H9 (cell line): ENCODE data around the gene CXCL12. TPM values are rescaled to one million over a fixed set of nuclear protein-coding genes. Genes with fewer than 3 reads are reported as not detected.
A peak's percentile ranks its signal among the peaks of the same experiment; 100 is the strongest.

Experiments used
- DNase-seq: peaks from one replicate; pipeline ENCODE4 v3.0.0-alpha.2; 2017
- H2AFZ ChIP-seq: one replicate; pipeline ENCODE4 v1.6.1; 2013; ENCODE audit warnings: mild to moderate bottlenecking, low read length, control low read depth, moderate library complexity
- H2AK5ac ChIP-seq: 2 replicates; pipeline ENCODE4 v1.6.1; 2013; ENCODE audit warnings: low read length, control low read depth, mixed read lengths; ENCODE audit not compliant: insufficient read length
- H2BK120ac ChIP-seq: one replicate; pipeline ENCODE4 v1.6.1; 2013; ENCODE audit warnings: low read depth, mild to moderate bottlenecking, low read length, control low read depth, inconsistent platforms; ENCODE audit not compliant: poor library complexity, severe bottlenecking
- H2BK12ac ChIP-seq: 2 replicates; pipeline ENCODE4 v1.6.1; 2013; ENCODE audit warnings: low read length, control low read depth, mixed read lengths, low read depth; ENCODE audit not compliant: insufficient read length
- H2BK15ac ChIP-seq: 2 replicates; pipeline ENCODE4 v1.6.1; 2013; ENCODE audit warnings: low read depth, low read length, control low read depth
- H2BK20ac ChIP-seq: one replicate; pipeline ENCODE4 v1.6.1; 2013; ENCODE audit warnings: low read depth, mild to moderate bottlenecking, low read length, control low read depth, inconsistent platforms; ENCODE audit not compliant: poor library complexity, severe bottlenecking
- H2BK5ac ChIP-seq: 2 replicates; pipeline ENCODE4 v1.6.1; 2013; ENCODE audit warnings: low read length, control low read depth, mixed read lengths; ENCODE audit not compliant: insufficient read length
- H3K14ac ChIP-seq: 2 replicates; pipeline ENCODE4 v1.6.1; 2013; ENCODE audit warnings: low read length, control low read depth; ENCODE audit not compliant: insufficient read depth
- H3K18ac ChIP-seq: 2 replicates; pipeline ENCODE4 v1.6.1; 2013; ENCODE audit warnings: low read depth, mild to moderate bottlenecking, mixed read lengths, low read length, control low read depth; ENCODE audit not compliant: insufficient read length
- H3K23ac ChIP-seq: 2 replicates; pipeline ENCODE4 v1.6.1; 2013; ENCODE audit warnings: low read length, control low read depth, mixed read lengths, low read depth; ENCODE audit not compliant: insufficient read length
- H3K23me2 ChIP-seq: 2 replicates; pipeline ENCODE4 v1.6.1; 2013; ENCODE audit warnings: low read depth, mild to moderate bottlenecking, mixed read lengths, low read length, control low read depth; ENCODE audit not compliant: insufficient read length, poor library complexity, severe bottlenecking
- H3K27ac ChIP-seq: 2 replicates; pipeline ENCODE4 v1.5.1; 2013; ENCODE audit warnings: low read length, control low read depth, mixed read lengths, low read depth; ENCODE audit not compliant: insufficient read length
- H3K27me3 ChIP-seq: 2 replicates; pipeline ENCODE4 v1.6.1; 2013; ENCODE audit warnings: low read length, control low read depth, inconsistent platforms; ENCODE audit not compliant: insufficient read depth
- H3K4ac ChIP-seq: 2 replicates; pipeline ENCODE4 v1.6.1; 2013; ENCODE audit warnings: low read depth, mild to moderate bottlenecking, control low read depth, inconsistent platforms, low read length, moderate library complexity
- H3K4me1 ChIP-seq: 2 replicates; pipeline ENCODE4 v1.6.1; 2013; ENCODE audit warnings: low read length, control low read depth, inconsistent platforms; ENCODE audit not compliant: insufficient read depth
- H3K4me2 ChIP-seq: 2 replicates; pipeline ENCODE4 v1.6.1; 2013; ENCODE audit warnings: low read length, control low read depth, mixed read lengths; ENCODE audit not compliant: insufficient read length, insufficient read depth
- H3K56ac ChIP-seq: 2 replicates; pipeline ENCODE4 v1.6.1; 2013; ENCODE audit warnings: low read depth, mild to moderate bottlenecking, mixed read lengths, low read length, control low read depth; ENCODE audit not compliant: insufficient read length
- H3K79me1 ChIP-seq: 2 replicates; pipeline ENCODE4 v1.6.1; 2013; ENCODE audit warnings: low read depth, mild to moderate bottlenecking, moderate library complexity, low read length, control low read depth, inconsistent platforms; ENCODE audit not compliant: insufficient read depth, poor library complexity, severe bottlenecking
- H3K79me2 ChIP-seq: 2 replicates; pipeline ENCODE4 v1.6.1; 2013; ENCODE audit warnings: low read length, control low read depth, inconsistent platforms; ENCODE audit not compliant: insufficient read depth
- H3K9ac ChIP-seq: 2 replicates; pipeline ENCODE4 v1.6.1; 2013; ENCODE audit warnings: low read length, control low read depth, mixed read lengths; ENCODE audit not compliant: insufficient read length; ENCODE audit errors: extremely low read depth
- H3K9me3 ChIP-seq: one replicate; pipeline ENCODE4 v1.6.1; 2013; ENCODE audit warnings: low read depth, low read length, inconsistent platforms; ENCODE audit not compliant: control insufficient read depth
- H3T11ph ChIP-seq: one replicate; pipeline ENCODE4 v1.6.1; 2013; ENCODE audit warnings: mild to moderate bottlenecking, low read length, control low read depth, inconsistent platforms
- H4K20me1 ChIP-seq: one replicate; pipeline ENCODE4 v1.6.1; 2013; ENCODE audit not compliant: control insufficient read depth, insufficient read length, insufficient read depth
- H4K5ac ChIP-seq: 2 replicates; pipeline ENCODE4 v1.6.1; 2013; ENCODE audit warnings: low read depth, mild to moderate bottlenecking, mixed read lengths, low read length, control low read depth; ENCODE audit not compliant: insufficient read length
- H4K8ac ChIP-seq: replicated peaks from 2 replicates; pipeline ENCODE4 v1.6.1; 2013; ENCODE audit warnings: low read length, control low read depth, mixed read lengths, low read depth; ENCODE audit not compliant: insufficient read length
- H4K91ac ChIP-seq: 2 replicates; pipeline ENCODE4 v1.6.1; 2013; ENCODE audit warnings: low read depth, mild to moderate bottlenecking, moderate library complexity, mixed read lengths, low read length, control low read depth; ENCODE audit not compliant: insufficient read length
- H3K27ac Mint-ChIP-seq, 3 experiments: 2 replicates in 2 of 3; 3 replicates in 1 of 3; pipeline ENCODE4 v1.8.0; 2020 to 2021; ENCODE audit warnings: mixed read lengths in 3 of 3, mild to moderate bottlenecking in 1 of 3, moderate library complexity in 1 of 3
- H3K27me3 Mint-ChIP-seq: 2 replicates; pipeline ENCODE4 v1.8.0; 2021; ENCODE audit warnings: low read depth, mild to moderate bottlenecking, moderate library complexity, mixed read lengths
- H3K36me3 Mint-ChIP-seq, 3 experiments: 2 replicates in 2 of 3; 3 replicates in 1 of 3; pipeline ENCODE4 v1.8.0; 2020 to 2021; ENCODE audit warnings: low read depth in 3 of 3, mixed read lengths in 3 of 3; ENCODE audit not compliant: insufficient read depth in 1 of 3
- H3K4me1 Mint-ChIP-seq, 2 experiments: 2 replicates each; pipeline ENCODE4 v1.8.0; 2020; ENCODE audit warnings: mixed read lengths in 2 of 2
- H3K4me3 Mint-ChIP-seq, 2 experiments: 2 replicates in 1 of 2; 3 replicates in 1 of 2; pipeline ENCODE4 v1.8.0; 2020 to 2021; ENCODE audit warnings: mild to moderate bottlenecking in 2 of 2, mixed read lengths in 2 of 2, moderate library complexity in 1 of 2
- H3K9me3 Mint-ChIP-seq, 2 experiments: 2 replicates in 1 of 2; 3 replicates in 1 of 2; pipeline ENCODE4 v1.8.0; 2020; ENCODE audit warnings: mild to moderate bottlenecking in 2 of 2, mixed read lengths in 2 of 2, moderate library complexity in 1 of 2
- WGBS: extraction: QIAGEN DNeasy Blood & Tissue Kit; methylation state at CpG from one replicate; pipeline ENCODE4 v1.1.7; 2013; ENCODE audit warnings: missing lambda C conversion rate, low lambda C conversion rate, mixed read lengths; ENCODE audit not compliant: insufficient read length; ENCODE audit errors: extremely low coverage; 5-methylcytosine and 5-hydroxymethylcytosine counted together
- total RNA-seq: library from RNA; stranded (reverse); gene quantifications from 2 replicates; pipeline ENCODE4 v1.2.1, GENCODE V29; 2021
- TF ChIP-seq, protein P1 (sequence below): fragments of 200-600 bp; sonication (generic); conservative IDR thresholded peaks from 3 replicates; pipeline ENCODE4 v1.8.0; 2021; ENCODE audit warnings: antibody characterized with exemption, mild to moderate bottlenecking

Gene CXCL12
- total RNA-seq, 1 experiment from 2014 or later: 28.3 TPM

GRCh38 chr10:44353721-44354120 is 31.2 kb downstream of the CXCL12 start:
- H3K18ac ChIP-seq: no peak overlapping the region
- WGBS: no CpG with 5 or more reads among the region's 7 CpGs
- Mint-ChIP-seq H3K27ac (peak overlapping the region in 1 of 3 experiments; percentile 42; a peak in 1 of 7 replicates), H3K4me1 (peaks cover 26 to 32% of the 10 kb centered on the region in 2 experiments), H3K4me3 (no peak overlapping the region), H3K9me3 (no peaks in the 10 kb centered on the region; a peak in 3 of 5 replicates), H3K27me3 (peaks cover 8% of the 10 kb centered on the region), H3K36me3 (peaks cover 0 to 3% (median 0%) of the 10 kb centered on the region in 3 experiments; a peak in 3 of 7 replicates)
- no peak overlapping the region for H3K27ac ChIP-seq
- H3K56ac ChIP-seq: no peak overlapping the region
- H3K14ac ChIP-seq: no peak overlapping the region
- H3K4me2 ChIP-seq: no peak overlapping the region
- TF ChIP-seq, protein P1, sequence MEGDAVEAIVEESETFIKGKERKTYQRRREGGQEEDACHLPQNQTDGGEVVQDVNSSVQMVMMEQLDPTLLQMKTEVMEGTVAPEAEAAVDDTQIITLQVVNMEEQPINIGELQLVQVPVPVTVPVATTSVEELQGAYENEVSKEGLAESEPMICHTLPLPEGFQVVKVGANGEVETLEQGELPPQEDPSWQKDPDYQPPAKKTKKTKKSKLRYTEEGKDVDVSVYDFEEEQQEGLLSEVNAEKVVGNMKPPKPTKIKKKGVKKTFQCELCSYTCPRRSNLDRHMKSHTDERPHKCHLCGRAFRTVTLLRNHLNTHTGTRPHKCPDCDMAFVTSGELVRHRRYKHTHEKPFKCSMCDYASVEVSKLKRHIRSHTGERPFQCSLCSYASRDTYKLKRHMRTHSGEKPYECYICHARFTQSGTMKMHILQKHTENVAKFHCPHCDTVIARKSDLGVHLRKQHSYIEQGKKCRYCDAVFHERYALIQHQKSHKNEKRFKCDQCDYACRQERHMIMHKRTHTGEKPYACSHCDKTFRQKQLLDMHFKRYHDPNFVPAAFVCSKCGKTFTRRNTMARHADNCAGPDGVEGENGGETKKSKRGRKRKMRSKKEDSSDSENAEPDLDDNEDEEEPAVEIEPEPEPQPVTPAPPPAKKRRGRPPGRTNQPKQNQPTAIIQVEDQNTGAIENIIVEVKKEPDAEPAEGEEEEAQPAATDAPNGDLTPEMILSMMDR: no peak
- no peaks in the 10 kb centered on the region for H3K79me1 ChIP-seq
- no peaks in the 10 kb centered on the region for H3K9me3 ChIP-seq
- no peak overlapping the region for H2AFZ ChIP-seq
- no peak overlapping the region for H2BK5ac ChIP-seq
- no peak overlapping the region for H2BK120ac ChIP-seq
- no peak overlapping the region for H3K9ac ChIP-seq
- no peak overlapping the region for H4K5ac ChIP-seq
- H4K20me1 ChIP-seq: peaks cover under 1% of the 10 kb centered on the region
- H2BK15ac ChIP-seq: no peak overlapping the region
- H3K23me2 ChIP-seq: no peaks in the 10 kb centered on the region
- no peak overlapping the region for H2BK12ac ChIP-seq
- H3K4ac ChIP-seq: no peak overlapping the region
- H2AK5ac ChIP-seq: no peak overlapping the region
- H3K23ac ChIP-seq: no peak overlapping the region
- no peak overlapping the region for H4K91ac ChIP-seq
- no peak for DNase-seq
- H4K8ac ChIP-seq: no peak overlapping the region
- peaks cover 6% of the 10 kb centered on the region; the same call in 1 of the 2 replicates for H3K4me1 ChIP-seq
- no peak overlapping the region for H2BK20ac ChIP-seq
- H3K27me3 ChIP-seq: no peaks in the 10 kb centered on the region
- H3T11ph ChIP-seq: no peak overlapping the region
- no peaks in the 10 kb centered on the region for H3K79me2 ChIP-seq
